B cell (primary cell): Measurements from ENCODE around the gene HOXD10. TPM values are rescaled to one million over a fixed set of nuclear protein-coding genes. Genes with fewer than 3 reads are reported as not detected.
A peak's percentile ranks its signal among the peaks of the same experiment; 100 is the strongest.

ENCODE experiments used
- ATAC-seq: fragments of 200-7000 bp; cut with Tn5 transposase; one replicate; pipeline ENCODE4 v1.10.0; 2021; ENCODE audit warnings: low read depth, mild to moderate bottlenecking, moderate number of reproducible peaks, moderate library complexity
- CTCF ChIA-PET: fragments of 350-600 bp; sonication (Branson Sonifier 250); formaldehyde crosslinking; loops from one replicate; lab custom pipeline; 2021; ENCODE audit warnings: antibody characterized with exemption, inconsistent platforms; lab: Charles Lee
- POLR2A ChIA-PET: fragments of 350-600 bp; sonication (Branson Sonifier 250); formaldehyde crosslinking; loops from one replicate; lab custom pipeline; 2021; ENCODE audit warnings: antibody characterized with exemption; lab: Charles Lee
- DNase-seq: peaks from one replicate; pipeline ENCODE4 v3.0.0; 2013
- H2AFZ ChIP-seq: 2 replicates; pipeline ENCODE4 v1.6.1; 2012; ENCODE audit warnings: mild to moderate bottlenecking, low read depth, low read length; ENCODE audit not compliant: insufficient read depth, poor library complexity, severe bottlenecking
- H3K27ac ChIP-seq, 2 donors: 1 replicate in 1 of 2; 2 replicates in 1 of 2; pipeline ENCODE4 v1.5.1; 2012 to 2013; ENCODE audit warnings: low read length in 2 of 2, mild to moderate bottlenecking in 2 of 2, moderate library complexity in 1 of 2
- H3K27me3 ChIP-seq, 4 experiments: fragments of 200-600 bp in 1 of 4; sonication (generic) in 1 of 4; replicated peaks in 1 of 4; 1 replicate in 2 of 4; 2 replicates in 2 of 4; pipeline versions ENCODE4 v1.6.1 to v1.7.0; 2013 to 2016; ENCODE audit warnings: low read length in 3 of 4, mild to moderate bottlenecking in 2 of 4, mixed read lengths in 1 of 4, moderate library complexity in 1 of 4; ENCODE audit not compliant: insufficient read depth in 4 of 4, control insufficient read depth in 3 of 4; ENCODE audit errors: control extremely low read depth in 1 of 4
- H3K36me3 ChIP-seq, 2 experiments: replicated peaks in 1 of 2; 1 replicate in 1 of 2; 2 replicates in 1 of 2; pipeline versions ENCODE4 v1.6.1 to v1.7.1; 2013; ENCODE audit warnings: low read length in 1 of 2; ENCODE audit not compliant: insufficient read depth in 2 of 2, control insufficient read depth in 1 of 2; ENCODE audit errors: control extremely low read depth in 1 of 2, extremely low read depth in 1 of 2
- H3K4me1 ChIP-seq, 2 donors: fragments of 200-600 bp in 1 of 2; sonication (generic) in 1 of 2; 1 replicate in 1 of 2; 2 replicates in 1 of 2; pipeline versions ENCODE4 v1.5.1 to v1.6.1; 2013 to 2017; ENCODE audit warnings: low read length in 2 of 2; ENCODE audit not compliant: control insufficient read depth in 2 of 2, insufficient read depth in 2 of 2
- H3K4me2 ChIP-seq: replicated peaks from 2 replicates; pipeline ENCODE3; 2012; ENCODE audit warnings: mild to moderate bottlenecking, low read depth, low read length; ENCODE audit not compliant: poor library complexity, severe bottlenecking
- H3K4me3 ChIP-seq, 5 experiments: fragments of 200-600 bp in 1 of 5; sonication (generic) in 1 of 5; 1 replicate in 3 of 5; 2 replicates in 2 of 5; pipeline versions ENCODE4 v1.5.1 to v1.7.0; 2011 to 2016; ENCODE audit warnings: low read length in 4 of 5, mild to moderate bottlenecking in 4 of 5, low read depth in 2 of 5, control low read depth in 1 of 5, moderate library complexity in 1 of 5; ENCODE audit not compliant: insufficient read depth in 1 of 5; ENCODE audit errors: control extremely low read depth in 1 of 5, extremely low read depth in 1 of 5
- H3K79me2 ChIP-seq: fragments of 200-600 bp; sonication (generic); one replicate; pipeline ENCODE4 v1.6.0; 2016; ENCODE audit warnings: low read length; ENCODE audit not compliant: control insufficient read depth, insufficient read depth
- H3K9ac ChIP-seq: fragments of 200-600 bp; sonication (generic); 2 replicates; pipeline ENCODE4 v1.6.1; 2017; ENCODE audit warnings: mild to moderate bottlenecking, low read length, moderate library complexity
- H3K9me3 ChIP-seq, 3 donors: one replicate each; pipeline versions ENCODE4 v1.6.1 to v1.7.1; 2013; ENCODE audit warnings: low read length in 2 of 3; ENCODE audit not compliant: control insufficient read depth in 2 of 3, insufficient read depth in 1 of 3; ENCODE audit errors: control extremely low read depth in 1 of 3
- H4K20me1 ChIP-seq: 2 replicates; pipeline ENCODE4 v1.6.0; 2012; ENCODE audit warnings: mild to moderate bottlenecking, low read length; ENCODE audit not compliant: insufficient read depth, control insufficient read depth, poor library complexity, severe bottlenecking
- H3K27ac Mint-ChIP-seq: one replicate; pipeline ENCODE4 v1.8.0; 2021; ENCODE audit warnings: mixed read lengths
- H3K27me3 Mint-ChIP-seq: one replicate; pipeline ENCODE4 v1.8.0; 2021; ENCODE audit warnings: mixed read lengths
- H3K4me1 Mint-ChIP-seq: one replicate; pipeline ENCODE4 v1.8.0; 2021; ENCODE audit warnings: mixed read lengths
- H3K4me3 Mint-ChIP-seq: one replicate; pipeline ENCODE4 v1.8.0; 2021; ENCODE audit warnings: mixed read lengths
- H3K9me3 Mint-ChIP-seq: one replicate; pipeline ENCODE4 v1.8.0; 2022; ENCODE audit warnings: mixed read lengths; ENCODE audit not compliant: insufficient read depth
- CTCF ChIP-seq: fragments of 200-600 bp; IDR thresholded peaks from one replicate; pipeline ENCODE4 v1.8.0; 2022; ENCODE audit warnings: antibody characterized with exemption, mild to moderate bottlenecking
- EZH2 ChIP-seq: IDR thresholded peaks from 2 replicates; pipeline ENCODE4 v1.6.1; 2012; ENCODE audit warnings: borderline replicate concordance, low read depth, mild to moderate bottlenecking, moderate library complexity, low read length; ENCODE audit not compliant: insufficient read depth, poor library complexity, severe bottlenecking
- WGBS: methylation state at CpG from one replicate; pipeline ENCODE4 v1.1.5; 2013; ENCODE audit warnings: missing lambda C conversion rate; ENCODE audit not compliant: insufficient coverage; 5-methylcytosine and 5-hydroxymethylcytosine counted together
- intact Hi-C: fragments of 100-400 bp; cut with micrococcal nuclease; formaldehyde crosslinking; loops from one replicate; pipeline ENCODE4 v1.10.0; 2022
- polyA plus RNA-seq: library from polyadenylated mRNA; depleted of rRNA; stranded (reverse); fragments of >200 nt; gene quantifications from 2 replicates; pipeline ENCODE4 v1.2.3, GENCODE V29; 2012
- total RNA-seq, 2 donors: library from RNA; stranded (reverse); fragments of 120-200 nt in 1 of 2; gene quantifications; 1 replicate in 1 of 2; 2 replicates in 1 of 2; pipeline versions ENCODE4 v1.2.3 to v1.2.4, GENCODE V29; 2013 to 2022

Gene HOXD10
- total and polyA plus RNA-seq, 2 donors (not counting 1 experiment from before 2014, with no cell fraction given), result not detected

- peaks cover 80% of the 10 kb centered on the region for H3K27me3 Mint-ChIP-seq
- TF ChIP-seq CTCF (no peak), EZH2 (no peak)
- WGBS, result 3% methylated on average over 8 of the region's 12 CpGs
- H4K20me1 ChIP-seq, result no peaks in the 10 kb centered on the region
- H3K4me3 ChIP-seq, result no peak overlapping the region
- H3K27me3 ChIP-seq, result peaks cover 0 to 89% (median 81%) of the 10 kb centered on the region in 4 experiments
- CTCF ChIA-PET, result interaction anchor here (1.0 to 1.9 kb wide), 3 partner anchors 33 to 404 kb away, joined by 3 to 5 read pairs (median 5); no protein-coding TSS in a partner anchor
- H3K4me1 Mint-ChIP-seq, result peaks cover 29% of the 10 kb centered on the region
- no peaks in the 10 kb centered on the region for H3K79me2 ChIP-seq
- H3K9me3 ChIP-seq, result peaks cover 0 to 44% (median 6%) of the 10 kb centered on the region in 3 donors
- H3K27ac ChIP-seq, result no peak overlapping the region
- H3K36me3 ChIP-seq, result no peaks in the 10 kb centered on the region
- POLR2A ChIA-PET, result no interaction called here
- ATAC-seq (no peak), DNase-seq (peak; percentile 31)
- no peak overlapping the region for H3K27ac Mint-ChIP-seq
- H3K9me3 Mint-ChIP-seq, result peaks cover 3% of the 10 kb centered on the region
- H3K4me2 ChIP-seq, result no peak overlapping the region
- H3K4me1 ChIP-seq, result peaks cover 24 to 36% of the 10 kb centered on the region in 2 donors
- intact Hi-C loops, result loop anchor here (10.0 kb wide), 1 partner anchor 1760 kb away; the partner anchor contains the start of gene SP9
- no peak overlapping the region for H2AFZ ChIP-seq
- H3K4me3 Mint-ChIP-seq, result no peak overlapping the region
- H3K9ac ChIP-seq, result no peak overlapping the region
These were observed 22.2 kb upstream of the HOXD10 start for GRCh38 chr2:176094349-176094748.

GRCh38 chr2:176095421-176095820, 21.2 kb upstream of the HOXD10 start:
- Mint-ChIP-seq H3K27me3 (peaks cover 76% of the 10 kb centered on the region), H3K4me3 (no peak overlapping the region), H3K27ac (no peak overlapping the region), H3K4me1 (peaks cover 29% of the 10 kb centered on the region), H3K9me3 (peaks cover 3% of the 10 kb centered on the region)
- no peak for ATAC-seq
- DNase-seq, result no peak
- no peak overlapping the region for H3K27ac ChIP-seq
- peaks cover 24 to 33% of the 10 kb centered on the region in 2 donors for H3K4me1 ChIP-seq
- 17% methylated on average over 3 of the region's 5 CpGs for WGBS
- H3K9me3 ChIP-seq, result peaks cover 0 to 55% (median 6%) of the 10 kb centered on the region in 3 donors
- ChIA-PET POLR2A (no interaction called here), CTCF (interaction anchor here (1.2 to 4.7 kb wide), 4 partner anchors 20 to 407 kb away, joined by 3 to 72 read pairs (median 5); no protein-coding TSS in a partner anchor)
- intact Hi-C loops, result loop anchor here (10.0 kb wide), 1 partner anchor 1761 kb away; the partner anchor contains the start of gene SP9
- TF ChIP-seq CTCF, result no peak
- TF ChIP-seq EZH2, result no peak
- peaks cover 0 to 88% (median 77%) of the 10 kb centered on the region in 4 experiments for H3K27me3 ChIP-seq
- no peak overlapping the region for H2AFZ ChIP-seq
- H3K36me3 ChIP-seq, result no peaks in the 10 kb centered on the region
- H3K9ac ChIP-seq, result no peak overlapping the region
- no peaks in the 10 kb centered on the region for H4K20me1 ChIP-seq
- no peaks in the 10 kb centered on the region for H3K79me2 ChIP-seq
- H3K4me3 ChIP-seq, result no peak overlapping the region
- H3K4me2 ChIP-seq, result no peak overlapping the region
